ENCODE data around the gene TMED1. TPM values are rescaled to one million over a fixed set of nuclear protein-coding genes. Genes with fewer than 3 reads are reported as not detected.
A peak's percentile ranks its signal among the peaks of the same experiment; 100 is the strongest.

Gene TMED1
- total RNA-seq, 1 donor from 2014 or later, result 27.0 TPM

GRCh38 chr19:10816691-10817090 is 19.3 kb downstream of the TMED1 start:
- Histone ChIP-seq H4K20me1 (ENCODE audit: insufficient read depth, low read length) (no peaks in the 10 kb centered on the region), H3K27me3 (ENCODE audit: insufficient read depth, low read length) (no peaks in the 10 kb centered on the region), H3K4me2 (ENCODE audit: low read length) (peak overlapping the region; percentile 79), H2AFZ (ENCODE audit: low read depth, low read length) (no peak overlapping the region), H3K4me1 (ENCODE audit: insufficient read depth, low read length) (peaks cover 43% of the 10 kb centered on the region), H3K9ac (ENCODE audit: low read length) (peak overlapping the region; percentile 83), H3K9me3 (ENCODE audit: insufficient read depth, low read depth, low read length) (no peaks in the 10 kb centered on the region), H3K36me3 (ENCODE audit: insufficient read depth, low read length) (peaks cover 13% of the 10 kb centered on the region), H3K79me2 (ENCODE audit: insufficient read depth, low read length) (peaks cover 30% of the 10 kb centered on the region), H3K4me3 (ENCODE audit: insufficient read depth, low read depth, low read length) (peak overlapping the region; percentile 57), H3K27ac (ENCODE audit: low read depth, low read length) (peak overlapping the region; percentile 92)
- DNase-seq (ENCODE audit: low read depth) (no peak), FAIRE-seq (no peak)
- Mint-ChIP-seq H3K4me1 (ENCODE audit: low read depth, unreplicated experiment) (peaks cover 15% of the 10 kb centered on the region), H3K4me3 (ENCODE audit: unreplicated experiment) (no peak overlapping the region), H3K27ac (ENCODE audit: unreplicated experiment) (no peak overlapping the region), H3K36me3 (ENCODE audit: low read depth, unreplicated experiment) (peaks cover 27% of the 10 kb centered on the region), H3K9me3 (ENCODE audit: unreplicated experiment) (no peaks in the 10 kb centered on the region), H3K27me3 (ENCODE audit: low read depth, unreplicated experiment) (no peaks in the 10 kb centered on the region)
- no peak for TF ChIP-seq CTCF (IDR thresholded peaks at IDR 0.05; ENCODE audit: insufficient read depth, low read depth, low read length)
- TF ChIP-seq EZH2 (IDR thresholded peaks at IDR 0.05; ENCODE audit: insufficient read depth, low read length), result no peak

GRCh38 chr19:10815969-10816644 is 19.9 kb downstream of the TMED1 start:
- TF ChIP-seq CTCF (IDR thresholded peaks at IDR 0.05; ENCODE audit: insufficient read depth, low read depth, low read length), result no peak
- TF ChIP-seq EZH2 (IDR thresholded peaks at IDR 0.05; ENCODE audit: insufficient read depth, low read length), result no peak
- peak overlapping the region; percentile 83 for H3K9ac ChIP-seq (ENCODE audit: low read length)
- H3K27ac Mint-ChIP-seq (ENCODE audit: unreplicated experiment), result peak overlapping the region; percentile 47

GRCh38 chr19:10815007-10815536 is 20.9 kb downstream of the TMED1 start:
- Histone ChIP-seq H3K27me3 (ENCODE audit: insufficient read depth, low read length) (no peaks in the 10 kb centered on the region), H4K20me1 (ENCODE audit: insufficient read depth, low read length) (no peaks in the 10 kb centered on the region), H3K9me3 (ENCODE audit: insufficient read depth, low read depth, low read length) (no peaks in the 10 kb centered on the region), H3K4me1 (ENCODE audit: insufficient read depth, low read length) (peaks cover 44% of the 10 kb centered on the region), H3K4me2 (ENCODE audit: low read length) (no peak overlapping the region), H3K27ac (ENCODE audit: low read depth, low read length) (no peak overlapping the region), H2AFZ (ENCODE audit: low read depth, low read length) (no peak overlapping the region), H3K9ac (ENCODE audit: low read length) (no peak overlapping the region), H3K36me3 (ENCODE audit: insufficient read depth, low read length) (peaks cover 6% of the 10 kb centered on the region), H3K79me2 (ENCODE audit: insufficient read depth, low read length) (peaks cover 30% of the 10 kb centered on the region), H3K4me3 (ENCODE audit: insufficient read depth, low read depth, low read length) (no peak overlapping the region)
- H3K4me3 Mint-ChIP-seq (ENCODE audit: unreplicated experiment), result no peak overlapping the region
- H3K27ac Mint-ChIP-seq (ENCODE audit: unreplicated experiment), result no peak overlapping the region
- DNase-seq (ENCODE audit: low read depth), result no peak
- no peak for FAIRE-seq
- TF ChIP-seq EZH2 (IDR thresholded peaks at IDR 0.05; ENCODE audit: insufficient read depth, low read length), result no peak
- no peak for TF ChIP-seq CTCF (IDR thresholded peaks at IDR 0.05; ENCODE audit: insufficient read depth, low read depth, low read length)
- H3K36me3 Mint-ChIP-seq (ENCODE audit: low read depth, unreplicated experiment), result peaks cover 17% of the 10 kb centered on the region
- peaks cover 15% of the 10 kb centered on the region for H3K4me1 Mint-ChIP-seq (ENCODE audit: low read depth, unreplicated experiment)
- no peaks in the 10 kb centered on the region for H3K9me3 Mint-ChIP-seq (ENCODE audit: unreplicated experiment)
- no peaks in the 10 kb centered on the region for H3K27me3 Mint-ChIP-seq (ENCODE audit: low read depth, unreplicated experiment)

More at GRCh38 chr19:10815969-10816644, 19.9 kb downstream of the TMED1 start:
- Histone ChIP-seq H3K4me3 (ENCODE audit: insufficient read depth, low read depth, low read length) (peak overlapping the region; percentile 57), H3K4me2 (ENCODE audit: low read length) (peak overlapping the region; percentile 79), H3K27me3 (ENCODE audit: insufficient read depth, low read length) (no peaks in the 10 kb centered on the region), H3K79me2 (ENCODE audit: insufficient read depth, low read length) (peaks cover 30% of the 10 kb centered on the region), H3K4me1 (ENCODE audit: insufficient read depth, low read length) (peaks cover 44% of the 10 kb centered on the region), H2AFZ (ENCODE audit: low read depth, low read length) (no peak overlapping the region), H3K36me3 (ENCODE audit: insufficient read depth, low read length) (peaks cover 11% of the 10 kb centered on the region), H3K27ac (ENCODE audit: low read depth, low read length) (peak overlapping the region; percentile 92), H4K20me1 (ENCODE audit: insufficient read depth, low read length) (no peaks in the 10 kb centered on the region), H3K9me3 (ENCODE audit: insufficient read depth, low read depth, low read length) (no peaks in the 10 kb centered on the region)
- no peaks in the 10 kb centered on the region for H3K9me3 Mint-ChIP-seq (ENCODE audit: unreplicated experiment)
- H3K27me3 Mint-ChIP-seq (ENCODE audit: low read depth, unreplicated experiment), result no peaks in the 10 kb centered on the region
- peaks cover 15% of the 10 kb centered on the region for H3K4me1 Mint-ChIP-seq (ENCODE audit: low read depth, unreplicated experiment)
- no peak for DNase-seq (ENCODE audit: low read depth)
- peaks cover 27% of the 10 kb centered on the region for H3K36me3 Mint-ChIP-seq (ENCODE audit: low read depth, unreplicated experiment)
- H3K4me3 Mint-ChIP-seq (ENCODE audit: unreplicated experiment), result peak overlapping the region; percentile 20
- no peak for FAIRE-seq

All from astrocyte (in vitro differentiated cells and primary cell).